GM21619 (cell line): Measurements from ENCODE around the gene PARP2.
A peak's percentile ranks its signal among the peaks of the same experiment; 100 is the strongest.
"Not testable (repeated sequence)": the region's sequence is repeated elsewhere in the genome, so short reads cannot be mapped to it uniquely, and the experiment has no call there.

Source experiments
- ATAC-seq: cut with Tn5 transposase; IDR thresholded peaks from one replicate; pipeline ENCODE4 v1.9.1; 2021; ENCODE audit not compliant: unreplicated experiment

The PARP2 gene, protein sequence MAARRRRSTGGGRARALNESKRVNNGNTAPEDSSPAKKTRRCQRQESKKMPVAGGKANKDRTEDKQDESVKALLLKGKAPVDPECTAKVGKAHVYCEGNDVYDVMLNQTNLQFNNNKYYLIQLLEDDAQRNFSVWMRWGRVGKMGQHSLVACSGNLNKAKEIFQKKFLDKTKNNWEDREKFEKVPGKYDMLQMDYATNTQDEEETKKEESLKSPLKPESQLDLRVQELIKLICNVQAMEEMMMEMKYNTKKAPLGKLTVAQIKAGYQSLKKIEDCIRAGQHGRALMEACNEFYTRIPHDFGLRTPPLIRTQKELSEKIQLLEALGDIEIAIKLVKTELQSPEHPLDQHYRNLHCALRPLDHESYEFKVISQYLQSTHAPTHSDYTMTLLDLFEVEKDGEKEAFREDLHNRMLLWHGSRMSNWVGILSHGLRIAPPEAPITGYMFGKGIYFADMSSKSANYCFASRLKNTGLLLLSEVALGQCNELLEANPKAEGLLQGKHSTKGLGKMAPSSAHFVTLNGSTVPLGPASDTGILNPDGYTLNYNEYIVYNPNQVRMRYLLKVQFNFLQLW

GRCh38 chr14:20343092-20343861 lies at the start of gene PARP2:
Gene PARP2, plus strand, starts transcription at chr14:20343635. Its CDS starts 7 bp downstream, at chr14:20343642.
- ATAC-seq = peak; percentile 91

GRCh38 chr14:20294636-20295035 lies 48.8 kb upstream of the PARP2 start:
- no peak for ATAC-seq

- peak; percentile 91 for ATAC-seq
Measured at GRCh38 chr14:20295067-20295466, 48.4 kb upstream of the PARP2 start.

GRCh38 chr14:20302042-20302755 lies 41.2 kb upstream of the PARP2 start:
- ATAC-seq = no peak

DNA sequence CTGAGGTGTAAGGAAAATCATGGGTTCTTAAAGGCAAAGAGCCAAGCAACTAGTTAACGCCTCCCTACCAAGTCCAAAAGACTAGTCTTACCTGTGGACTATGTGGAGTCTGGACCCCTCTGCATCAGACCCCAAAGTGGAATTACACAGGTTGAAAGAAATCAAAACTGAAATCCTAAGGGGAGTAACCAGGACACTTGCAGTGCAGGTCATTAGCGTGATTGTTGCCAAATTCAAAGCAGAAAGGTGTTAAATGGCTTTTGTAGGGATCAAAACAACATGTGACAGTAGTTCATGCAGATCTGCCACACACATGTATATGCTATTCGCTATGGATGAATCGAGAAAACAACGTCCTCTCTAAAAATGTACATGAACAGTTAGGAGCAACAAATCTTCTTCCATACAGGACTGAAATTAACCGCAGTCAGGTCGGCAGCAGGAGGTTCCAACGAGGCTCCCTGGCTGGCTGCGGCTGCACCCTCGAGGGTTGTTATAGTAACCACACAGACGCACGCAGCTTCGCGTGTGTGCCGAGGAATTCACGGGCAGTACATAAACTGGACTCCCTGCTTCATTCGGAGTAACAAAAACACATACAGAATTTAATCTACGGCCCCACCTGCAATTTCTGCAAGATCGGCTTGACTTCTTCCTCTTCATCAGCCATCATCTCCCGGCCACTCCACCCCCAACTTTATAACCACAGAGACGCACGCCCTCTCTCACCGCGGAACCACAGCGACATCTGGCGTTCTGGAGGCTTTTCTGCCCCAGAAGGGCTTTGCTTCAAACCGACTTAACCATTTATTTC lies 38.0 kb upstream of the PARP2 start, which contains the start of gene TTC5:
TTC5 (minus strand) TSS at position 687 of the 814 bp plus-strand sequence; CDS start at position 673, 14 bp downstream.
- ATAC-seq = peak; percentile 95

- ATAC-seq = no peak
Measured at GRCh38 chr14:20306079-20306423, 37.4 kb upstream of the PARP2 start.

- ATAC-seq = no peak
Measured at GRCh38 chr14:20314026-20314425, 29.4 kb upstream of the PARP2 start.

GRCh38 chr14:20317720-20318119 lies 25.7 kb upstream of the PARP2 start:
- ATAC-seq = no peak

- ATAC-seq = no peak
Measured at GRCh38 chr14:20327005-20327869, 16.2 kb upstream of the PARP2 start.

DNA sequence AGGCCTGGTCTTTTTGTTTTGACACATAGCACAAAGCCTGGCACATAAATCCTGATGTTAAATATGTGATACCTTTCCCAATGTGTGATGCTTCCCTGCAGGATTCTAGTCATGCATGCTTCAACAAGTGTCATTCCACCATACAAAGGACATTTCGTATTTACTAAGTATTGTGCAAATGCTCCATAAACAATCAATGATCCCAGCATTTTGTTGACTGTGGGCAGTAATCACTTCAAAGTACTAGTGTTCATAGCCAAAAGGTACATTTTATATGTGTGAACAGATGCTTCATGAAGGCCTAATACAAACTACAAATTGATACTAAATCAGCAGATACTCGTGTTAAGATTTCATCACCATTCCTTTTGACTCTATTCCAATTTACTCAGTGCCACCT lies 14.7 kb upstream of the PARP2 start:
- no peak for ATAC-seq

DNA sequence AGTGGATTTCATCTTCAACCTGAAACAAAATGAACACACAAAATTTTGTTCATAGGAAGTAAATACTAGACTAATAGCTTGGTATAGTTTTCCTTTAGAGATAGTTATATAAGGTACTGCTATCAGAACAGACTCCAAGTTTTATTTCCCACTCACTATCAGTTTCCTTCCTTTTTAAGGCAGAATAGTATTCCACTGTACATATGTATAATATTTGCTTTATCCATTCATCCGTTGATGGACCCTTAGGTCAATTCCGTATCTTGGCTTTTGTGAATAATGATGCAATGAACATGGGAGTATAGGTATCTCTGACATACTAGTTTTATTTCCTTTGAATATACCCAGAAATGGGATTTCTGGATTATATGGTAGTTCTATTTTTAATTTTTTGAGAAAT lies 14.1 kb upstream of the PARP2 start:
- no peak for ATAC-seq

GRCh38 chr14:20331053-20331613 lies 12.3 kb upstream of the PARP2 start:
- ATAC-seq = no peak

- no peak for ATAC-seq
Measured at GRCh38 chr14:20332431-20332787, 11.0 kb upstream of the PARP2 start.

- ATAC-seq = peak; percentile 97
Measured at GRCh38 chr14:20332788-20333493, 10.5 kb upstream of the PARP2 start, which contains the start of gene CCNB1IP1. Gene CCNB1IP1, minus strand, starts transcription at chr14:20333279. Its CDS starts 16,756 bp downstream, at chr14:20316523.

- no peak for ATAC-seq
Measured at GRCh38 chr14:20333494-20333841, 10.0 kb upstream of the PARP2 start.

DNA sequence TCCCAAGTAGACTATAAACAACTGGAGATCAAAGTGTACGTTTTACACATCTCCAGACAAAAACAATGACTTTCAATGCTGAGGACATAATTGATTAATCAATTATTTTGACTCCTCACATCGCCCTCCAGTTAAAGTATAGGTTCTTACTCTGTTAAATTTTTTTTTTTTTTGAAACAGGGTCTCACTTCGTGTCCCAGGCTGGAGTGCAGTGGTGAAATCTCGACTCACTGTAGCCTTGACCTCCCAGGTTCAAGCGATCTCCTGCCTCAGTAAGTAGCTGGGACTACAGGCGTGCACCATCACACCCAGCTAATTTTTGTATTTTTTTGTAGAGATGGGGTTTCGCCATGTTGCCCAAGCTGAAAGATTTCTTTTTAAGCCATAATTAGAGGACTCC lies 9.4 kb upstream of the PARP2 start:
- ATAC-seq = no peak

- not testable (repeated sequence) for ATAC-seq
Measured at GRCh38 chr14:20341032-20341431, 2.4 kb upstream of the PARP2 start.

- ATAC-seq = no peak
Measured at GRCh38 chr14:20341646-20342045, 1.8 kb upstream of the PARP2 start.

DNA sequence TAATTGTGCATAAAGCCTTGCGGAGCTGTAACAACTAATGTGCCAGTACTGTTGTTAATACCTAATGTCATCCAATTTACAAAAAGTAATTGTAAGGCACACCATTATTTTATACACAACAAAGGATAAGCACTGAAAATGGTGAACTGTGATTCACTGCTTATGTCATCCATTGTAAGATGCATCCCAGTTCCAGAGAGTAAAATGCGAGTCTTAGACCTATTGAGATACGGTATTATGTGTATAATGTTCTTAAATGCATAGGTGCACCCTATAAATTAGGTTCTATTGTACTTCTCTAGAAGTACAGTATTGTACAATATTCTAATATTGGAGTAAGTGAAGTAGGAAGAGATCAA lies 406 bp downstream of the PARP2 start:
- ATAC-seq = no peak
